Stimulated activated CD4-positive, alpha-beta T cell treated with anti-CD3 and anti-CD28 coated beads, Interleukin-2, amount 100 ng/mL, for 4 hours (primary cell): ENCODE measurements around the gene ZNF208.
A peak's percentile ranks its signal among the peaks of the same experiment; 100 is the strongest.
"Not testable (repeated sequence)": the region's sequence is repeated elsewhere in the genome, so short reads cannot be mapped to it uniquely, and the experiment has no call there.

Experiments
- DNase-seq: peaks from one replicate; pipeline ENCODE4 v3.0.0-alpha.2; 2020; ENCODE audit warnings: low read depth

ZNF208 gene

GRCh38 chr19:22010437-22011143 is at the start of gene ZNF208:
Gene ZNF208 (minus strand): TSS chr19:22010943. CDS start chr19:22010794, 149 bp downstream.
- peak; percentile 3 for DNase-seq

- DNase-seq = no peak
Measured at GRCh38 chr19:22052644-22053013, 41.9 kb upstream of the ZNF208 start.

GRCh38 chr19:22041151-22041550 is 30.4 kb upstream of the ZNF208 start:
- DNase-seq = not testable (repeated sequence)

- no peak for DNase-seq
Measured at GRCh38 chr19:22030680-22031079, 19.9 kb upstream of the ZNF208 start.

GRCh38 chr19:22026687-22027086 is 15.9 kb upstream of the ZNF208 start:
- DNase-seq = no peak

GRCh38 chr19:22025539-22025938 is 14.8 kb upstream of the ZNF208 start:
- not testable (repeated sequence) for DNase-seq

- DNase-seq = no peak
Measured at GRCh38 chr19:21970466-21970865, 40.3 kb downstream of the ZNF208 start.

- no peak for DNase-seq
Measured at GRCh38 chr19:21947775-21948174, 63.0 kb downstream of the ZNF208 start.

- no peak for DNase-seq
Measured at GRCh38 chr19:21940684-21941083, 70.1 kb downstream of the ZNF208 start.

- DNase-seq = no peak
Measured at GRCh38 chr19:21934593-21934992, 76.2 kb downstream of the ZNF208 start.

GRCh38 chr19:21934131-21934530 is 76.6 kb downstream of the ZNF208 start:
- no peak for DNase-seq

GRCh38 chr19:21922276-21922675 is 88.5 kb downstream of the ZNF208 start:
- no peak for DNase-seq

GRCh38 chr19:21921691-21922180 is 89.0 kb downstream of the ZNF208 start:
- DNase-seq = no peak

- no peak for DNase-seq
Measured at GRCh38 chr19:21915411-21915810, 95.3 kb downstream of the ZNF208 start.

- DNase-seq = no peak
Measured at GRCh38 chr19:21912654-21913053, 98.1 kb downstream of the ZNF208 start.

- DNase-seq = no peak
Measured at GRCh38 chr19:21910318-21910717, 100.4 kb downstream of the ZNF208 start.

- no peak for DNase-seq
Measured at GRCh38 chr19:21908066-21908465, 102.7 kb downstream of the ZNF208 start.

GRCh38 chr19:21907516-21907915 is 103.2 kb downstream of the ZNF208 start:
- DNase-seq = no peak

GRCh38 chr19:21902571-21902970 is 108.2 kb downstream of the ZNF208 start:
- no peak for DNase-seq

GRCh38 chr19:21901861-21902260 is 108.9 kb downstream of the ZNF208 start:
- DNase-seq = no peak

GRCh38 chr19:21900401-21900800 is 110.3 kb downstream of the ZNF208 start:
- DNase-seq = no peak

GRCh38 chr19:21891086-21891485 is 119.7 kb downstream of the ZNF208 start:
- DNase-seq = no peak

GRCh38 chr19:21890017-21890416 is 120.7 kb downstream of the ZNF208 start:
- peak; percentile 2 for DNase-seq

GRCh38 chr19:21885516-21885915 is 125.2 kb downstream of the ZNF208 start:
- DNase-seq = not testable (repeated sequence)
